Islet precursor cell (in vitro differentiated cells): ENCODE measurements around the gene C2orf81.
"Not testable (repeated sequence)": the region's sequence is repeated elsewhere in the genome, so short reads cannot be mapped to it uniquely, and the experiment has no call there.

Experiments
- DNase-seq: peaks from one replicate; pipeline ENCODE4 v3.0.0-alpha.2; 2018

The C2orf81 gene

GRCh38 chr2:74421221-74421870, at the start of gene C2orf81, which contains the start of gene WDR54:
Gene C2orf81, minus strand, starts transcription at chr2:74421619. Its CDS starts 59 bp downstream, at chr2:74421560.
Gene WDR54, plus strand, starts transcription at chr2:74421730. Its CDS starts 424 bp downstream, at chr2:74422154.
- DNase-seq = peak; percentile 93

GRCh38 chr2:74470742-74471141, 49.3 kb upstream of the C2orf81 start:
- not testable (repeated sequence) for DNase-seq

- no peak for DNase-seq
These were observed 43.0 kb upstream of the C2orf81 start for GRCh38 chr2:74464406-74464805.

GRCh38 chr2:74462786-74463105, 41.3 kb upstream of the C2orf81 start:
- no peak for DNase-seq

- no peak for DNase-seq
These were observed 40.8 kb upstream of the C2orf81 start for GRCh38 chr2:74462054-74462785.

- peak; percentile 63 for DNase-seq
These were observed 40.0 kb upstream of the C2orf81 start for GRCh38 chr2:74461187-74462053.

- DNase-seq = not testable (repeated sequence)
These were observed 38.8 kb upstream of the C2orf81 start for GRCh38 chr2:74460187-74460586.

- DNase-seq = not testable (repeated sequence)
These were observed 38.2 kb upstream of the C2orf81 start for GRCh38 chr2:74459503-74460118.

- DNase-seq = no peak
These were observed 37.5 kb upstream of the C2orf81 start for GRCh38 chr2:74458938-74459363.

- peak; percentile 100 for DNase-seq
These were observed 36.9 kb upstream of the C2orf81 start, which contains the start of gene WBP1 for GRCh38 chr2:74458132-74458937. Gene WBP1, plus strand, starts transcription at chr2:74458438. Its CDS starts 165 bp downstream, at chr2:74458603.

- peak; percentile 92 for DNase-seq
These were observed 36.2 kb upstream of the C2orf81 start for GRCh38 chr2:74457549-74458131.

- DNase-seq = no peak
These were observed 35.7 kb upstream of the C2orf81 start for GRCh38 chr2:74457129-74457548.

GRCh38 chr2:74454654-74455511, 33.5 kb upstream of the C2orf81 start, which contains the start of gene INO80B:
Gene INO80B, plus strand, starts transcription at chr2:74455087. Its CDS starts 30 bp downstream, at chr2:74455117.
- DNase-seq = peak; percentile 98

- DNase-seq = no peak
These were observed 29.3 kb upstream of the C2orf81 start for GRCh38 chr2:74450570-74451190.

GRCh38 chr2:74448771-74449170, 27.4 kb upstream of the C2orf81 start:
- no peak for DNase-seq

GRCh38 chr2:74447230-74447999, 26.0 kb upstream of the C2orf81 start:
- DNase-seq = no peak

GRCh38 chr2:74444498-74445318, 23.3 kb upstream of the C2orf81 start:
- no peak for DNase-seq
